Tibial artery (tissue), 4 donors: Measurements from ENCODE around the gene OR11G2.

ENCODE experiments used
- DNase-seq, 2 donors: peaks; one replicate each; pipeline ENCODE4 v3.0.0-alpha.2; 2019
- H3K27ac ChIP-seq, 2 donors: fragments of 200-600 bp; sonication (generic) in 1 of 2; 1 replicate in 1 of 2; 2 replicates in 1 of 2; pipeline ENCODE4 v1.5.1; 2018 to 2019; ENCODE audit warnings: mild to moderate bottlenecking in 1 of 2
- H3K27me3 ChIP-seq, 2 donors: fragments of 200-600 bp; sonication (generic) in 1 of 2; one replicate each; pipeline versions ENCODE4 v1.5.1 to v1.6.0; 2016 to 2019
- H3K36me3 ChIP-seq, 3 donors: fragments of 200-600 bp; sonication (generic) in 2 of 3; one replicate each; pipeline ENCODE4 v1.5.1; 2016 to 2019; ENCODE audit warnings: mild to moderate bottlenecking in 2 of 3
- H3K4me1 ChIP-seq, 4 donors: fragments of 200-600 bp; sonication (generic) in 2 of 4; 1 replicate in 3 of 4; 2 replicates in 1 of 4; pipeline ENCODE4 v1.5.1; 2016 to 2019
- H3K4me3 ChIP-seq, 2 donors: fragments of 200-600 bp; sonication (generic) in 1 of 2; 1 replicate in 1 of 2; 2 replicates in 1 of 2; pipeline ENCODE4 v1.5.1; 2018 to 2019; ENCODE audit warnings: mild to moderate bottlenecking in 2 of 2
- H3K9me3 ChIP-seq, 3 donors: fragments of 200-600 bp; sonication (generic) in 1 of 3; one replicate each; pipeline ENCODE4 v1.5.1; 2016 to 2019
- intact Hi-C: fragments of 100-400 bp; cut with DNase I; formaldehyde crosslinking; loops from one replicate; pipeline ENCODE4 v1.15.0; 2023; ENCODE audit warnings: low total_unique reads
- TF ChIP-seq, protein P1 (sequence below), 2 experiments: fragments of 200-600 bp in 1 of 2; fragments of 450-650 bp in 1 of 2; IDR thresholded peaks; one replicate each; pipeline ENCODE4 v1.5.1; 2017 to 2019; ENCODE audit warnings: antibody characterized with exemption in 2 of 2, mild to moderate bottlenecking in 1 of 2, moderate library complexity in 1 of 2

Gene OR11G2

DNA sequence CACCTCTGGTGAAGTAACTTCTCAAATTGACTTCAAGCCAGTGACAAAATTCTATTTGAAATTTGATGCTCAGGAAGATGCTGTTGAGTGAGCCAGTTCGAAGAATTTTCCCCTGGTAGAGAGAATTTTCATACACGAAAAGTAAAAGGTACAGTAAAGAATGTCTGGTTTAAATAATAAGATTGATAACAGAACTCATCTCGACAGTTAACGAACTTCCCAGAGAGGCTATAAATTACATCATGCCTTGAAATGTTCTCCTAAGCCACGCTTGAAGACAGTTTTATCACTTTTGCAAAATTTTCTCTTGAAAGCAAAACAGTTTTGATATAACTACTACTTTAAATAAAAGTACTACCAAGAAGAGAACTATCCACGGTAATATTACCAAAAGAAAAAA, 14.4 kb upstream of the OR11G2 start:
- DNase-seq = no peak
- H3K4me1 ChIP-seq = no peaks in the 10 kb centered on the region
- H3K27ac ChIP-seq = no peak overlapping the region
- no peaks in the 10 kb centered on the region for H3K36me3 ChIP-seq
- H3K4me3 ChIP-seq = no peak overlapping the region
- no peaks in the 10 kb centered on the region for H3K9me3 ChIP-seq
- intact Hi-C loops = no loop called here
- no peaks in the 10 kb centered on the region for H3K27me3 ChIP-seq
- TF ChIP-seq, protein P1, sequence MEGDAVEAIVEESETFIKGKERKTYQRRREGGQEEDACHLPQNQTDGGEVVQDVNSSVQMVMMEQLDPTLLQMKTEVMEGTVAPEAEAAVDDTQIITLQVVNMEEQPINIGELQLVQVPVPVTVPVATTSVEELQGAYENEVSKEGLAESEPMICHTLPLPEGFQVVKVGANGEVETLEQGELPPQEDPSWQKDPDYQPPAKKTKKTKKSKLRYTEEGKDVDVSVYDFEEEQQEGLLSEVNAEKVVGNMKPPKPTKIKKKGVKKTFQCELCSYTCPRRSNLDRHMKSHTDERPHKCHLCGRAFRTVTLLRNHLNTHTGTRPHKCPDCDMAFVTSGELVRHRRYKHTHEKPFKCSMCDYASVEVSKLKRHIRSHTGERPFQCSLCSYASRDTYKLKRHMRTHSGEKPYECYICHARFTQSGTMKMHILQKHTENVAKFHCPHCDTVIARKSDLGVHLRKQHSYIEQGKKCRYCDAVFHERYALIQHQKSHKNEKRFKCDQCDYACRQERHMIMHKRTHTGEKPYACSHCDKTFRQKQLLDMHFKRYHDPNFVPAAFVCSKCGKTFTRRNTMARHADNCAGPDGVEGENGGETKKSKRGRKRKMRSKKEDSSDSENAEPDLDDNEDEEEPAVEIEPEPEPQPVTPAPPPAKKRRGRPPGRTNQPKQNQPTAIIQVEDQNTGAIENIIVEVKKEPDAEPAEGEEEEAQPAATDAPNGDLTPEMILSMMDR (IDR thresholded peaks at IDR 0.05) = no peak

DNA sequence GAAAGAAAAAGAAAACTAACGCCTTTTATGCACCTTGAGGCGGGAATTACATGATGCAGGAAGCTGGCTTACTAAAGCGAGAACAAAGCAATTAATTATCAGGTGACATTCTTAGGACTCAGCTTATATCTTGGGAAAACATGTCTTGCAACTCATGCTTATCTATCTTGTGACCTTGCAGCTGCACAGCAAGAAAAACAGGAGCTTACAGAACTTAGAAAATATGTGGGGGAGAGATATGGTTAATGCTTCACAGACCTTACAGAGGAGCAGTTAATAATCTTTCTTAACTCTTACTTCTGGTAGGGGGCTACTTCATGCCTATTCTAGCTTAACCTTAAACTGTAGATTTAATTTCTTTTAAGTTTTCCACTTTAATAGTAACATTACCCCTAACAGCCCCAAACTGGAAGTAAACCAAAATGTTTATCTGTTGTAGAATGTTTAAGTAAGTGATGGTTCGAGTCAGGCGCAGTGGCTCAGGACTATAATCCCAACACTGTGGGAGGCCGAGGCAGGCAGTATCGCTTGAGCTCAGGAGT, 13.2 kb upstream of the OR11G2 start:
- TF ChIP-seq, protein P1 (IDR thresholded peaks at IDR 0.05) = no peak
- Histone ChIP-seq H3K9me3 (no peaks in the 10 kb centered on the region), H3K36me3 (no peaks in the 10 kb centered on the region), H3K27ac (no peak overlapping the region), H3K4me1 (no peaks in the 10 kb centered on the region), H3K27me3 (no peaks in the 10 kb centered on the region), H3K4me3 (no peak overlapping the region)
- intact Hi-C loops = no loop called here
- DNase-seq = no peak

DNA sequence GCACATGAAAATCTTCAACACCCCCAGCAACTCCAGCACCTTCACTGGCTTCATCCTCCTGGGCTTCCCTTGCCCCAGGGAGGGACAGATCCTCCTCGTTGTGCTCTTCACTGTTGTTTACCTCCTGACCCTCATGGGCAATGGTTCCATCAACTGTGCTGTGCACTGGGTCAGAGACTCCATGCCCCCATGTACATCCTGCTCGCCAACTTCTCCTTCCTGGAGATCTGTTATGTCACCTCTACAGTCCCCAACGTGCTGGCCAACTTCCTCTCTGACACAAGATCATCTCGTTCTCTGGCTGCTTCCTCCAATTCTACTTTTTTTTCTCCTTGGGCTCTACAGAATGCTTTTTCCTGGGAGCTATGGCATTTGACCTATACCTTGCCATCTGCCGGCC, 11.5 kb upstream of the OR11G2 start:
- Histone ChIP-seq H3K36me3 (no peaks in the 10 kb centered on the region), H3K27ac (no peak overlapping the region), H3K9me3 (no peaks in the 10 kb centered on the region), H3K27me3 (no peaks in the 10 kb centered on the region), H3K4me3 (no peak overlapping the region), H3K4me1 (no peaks in the 10 kb centered on the region)
- TF ChIP-seq, protein P1 (IDR thresholded peaks at IDR 0.05) = no peak
- peak in 1 of 2 donors; percentile 38 for DNase-seq
- intact Hi-C loops = no loop called here

DNA sequence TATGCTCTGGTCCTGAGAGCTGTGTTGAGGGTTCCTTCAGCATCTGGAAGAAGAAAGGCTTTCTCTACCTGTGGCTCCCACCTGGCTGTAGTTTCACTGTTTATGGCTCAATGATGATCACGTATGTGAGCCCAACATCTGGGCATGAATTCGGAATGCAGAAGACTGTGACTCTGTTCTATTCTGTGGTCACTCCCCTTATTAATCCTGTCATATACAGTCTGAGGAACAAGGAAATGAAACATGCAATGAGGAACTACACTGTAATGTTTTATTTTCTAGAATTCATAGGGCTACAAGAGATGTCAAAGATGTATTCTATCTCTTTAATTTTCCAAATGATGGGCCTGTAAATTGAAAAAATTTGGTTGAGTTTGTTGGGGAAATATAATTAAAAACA, 10.8 kb upstream of the OR11G2 start:
- intact Hi-C loops = no loop called here

DNA sequence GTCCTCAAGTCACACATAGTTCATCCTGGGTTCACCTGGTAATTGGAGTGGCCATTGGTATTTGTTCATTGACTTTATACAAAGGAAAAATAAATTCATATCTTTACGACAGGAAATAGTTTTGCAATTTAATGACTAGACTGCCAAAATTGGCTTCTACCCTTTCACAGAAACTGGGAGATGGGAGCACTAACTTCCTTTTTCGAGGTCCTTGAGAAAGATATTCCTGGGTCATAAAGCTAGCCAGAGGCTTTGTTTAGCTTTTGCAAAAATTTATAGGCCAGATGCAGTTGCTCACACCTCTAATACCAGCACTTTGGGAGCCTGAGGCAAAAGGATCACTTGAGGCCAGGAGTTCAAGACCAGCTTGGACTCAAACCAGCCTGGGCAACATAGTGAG, 10.2 kb upstream of the OR11G2 start:
- Histone ChIP-seq H3K4me1 (no peaks in the 10 kb centered on the region), H3K36me3 (no peaks in the 10 kb centered on the region), H3K4me3 (no peak overlapping the region), H3K27ac (no peak overlapping the region), H3K27me3 (no peaks in the 10 kb centered on the region), H3K9me3 (no peaks in the 10 kb centered on the region)
- DNase-seq = no peak
- TF ChIP-seq, protein P1 (IDR thresholded peaks at IDR 0.05) = no peak
- intact Hi-C loops = no loop called here

More for the DNA sequence above, 10.8 kb upstream of the OR11G2 start:
- DNase-seq = no peak
- TF ChIP-seq, protein P1 (IDR thresholded peaks at IDR 0.05) = no peak
- H3K4me3 ChIP-seq = no peak overlapping the region
- no peaks in the 10 kb centered on the region for H3K9me3 ChIP-seq
- no peak overlapping the region for H3K27ac ChIP-seq
- H3K27me3 ChIP-seq = no peaks in the 10 kb centered on the region
- no peaks in the 10 kb centered on the region for H3K4me1 ChIP-seq
- no peaks in the 10 kb centered on the region for H3K36me3 ChIP-seq

DNA sequence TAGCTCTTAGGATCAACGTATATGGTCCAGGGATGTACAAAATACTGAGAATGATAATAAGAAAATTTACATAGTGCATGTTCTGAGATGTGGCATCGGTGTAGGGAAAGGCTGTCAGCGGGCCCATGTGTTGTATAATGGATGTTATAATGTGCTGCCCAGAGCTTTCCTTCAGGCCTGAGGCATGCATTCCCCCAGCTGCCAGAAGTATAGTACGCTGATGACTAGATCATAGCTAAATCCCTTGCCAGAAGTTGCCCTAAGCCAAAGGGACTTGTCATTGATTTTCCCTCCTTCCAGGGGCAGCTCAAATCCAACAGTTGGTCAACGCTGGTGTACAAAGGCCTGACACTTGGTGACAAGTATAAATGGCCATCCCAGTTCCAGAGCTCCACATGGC, 6.5 kb upstream of the OR11G2 start:
- Histone ChIP-seq H3K4me3 (no peak overlapping the region), H3K27me3 (no peaks in the 10 kb centered on the region), H3K4me1 (no peaks in the 10 kb centered on the region), H3K27ac (no peak overlapping the region), H3K36me3 (no peaks in the 10 kb centered on the region), H3K9me3 (no peaks in the 10 kb centered on the region)
- DNase-seq = no peak
- intact Hi-C loops = no loop called here
- TF ChIP-seq, protein P1 (IDR thresholded peaks at IDR 0.05) = no peak
